Measurements from ENCODE around the gene IGF2R.

- TF ChIP-seq EZH2 (IDR thresholded peaks at IDR 0.05; ENCODE audit: insufficient read depth, poor library complexity, severe bottlenecking) (no peak), EZH2phosphoT487 (IDR thresholded peaks at IDR 0.05; ENCODE audit: insufficient read depth, low read depth) (no peak)
Observed at GRCh38 chr6:159978291-159979135, 9.6 kb downstream of the IGF2R start.
